Cardiac septum (tissue), 1 donor: ENCODE results near the gene FCRLA. TPM values are rescaled to one million over a fixed set of nuclear protein-coding genes. Genes with fewer than 3 reads are reported as not detected.
"Not testable (repeated sequence)": the region's sequence is repeated elsewhere in the genome, so short reads cannot be mapped to it uniquely, and the experiment has no call there.

Experiments
- DNase-seq: peaks from one replicate; pipeline ENCODE4 v3.0.0-alpha.2; 2020; ENCODE audit warnings: low spot score
- intact Hi-C: fragments of 100-400 bp; cut with DNase I; formaldehyde crosslinking; loops from one replicate; pipeline ENCODE4 v1.14.0; 2022
- total RNA-seq: library from RNA; stranded (reverse); fragmentation: NEBNext Ultra II Directional; extraction: Animal tissue kit (Norgen Biotek cat#: 25700); gene quantifications from one replicate; pipeline ENCODE4 v1.2.1, GENCODE V29; 2021
- donor health status: DM: no; HTN: no; CAD: no.

Gene FCRLA
- total RNA-seq, 1 donor from 2014 or later = 0.40 TPM

GRCh38 chr1:161702250-161702649 lies 4.8 kb upstream of the FCRLA start:
- DNase-seq = no peak

DNA sequence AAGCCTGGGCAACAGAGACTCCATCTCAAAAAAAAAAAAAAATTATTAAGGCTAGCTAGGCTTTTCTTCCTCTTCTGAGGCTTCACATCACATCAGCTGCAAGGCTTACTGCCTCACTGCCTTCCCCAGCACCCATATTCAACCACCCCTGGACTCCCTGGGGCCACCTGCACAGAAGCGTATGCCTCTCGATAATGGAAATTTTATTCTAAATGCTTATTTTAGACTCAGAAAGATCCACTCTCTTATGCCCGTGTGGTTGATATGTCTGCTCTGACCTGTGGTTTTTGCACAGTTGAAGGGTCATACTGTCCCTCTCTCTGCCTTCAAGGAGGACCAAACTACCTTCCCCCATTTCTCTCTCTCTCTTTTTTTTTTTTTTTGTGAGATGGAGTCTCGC lies 1.5 kb upstream of the FCRLA start:
- intact Hi-C loops = no loop called here
- no peak for DNase-seq

More at GRCh38 chr1:161702250-161702649, 4.8 kb upstream of the FCRLA start:
- intact Hi-C loops = no loop called here

DNA sequence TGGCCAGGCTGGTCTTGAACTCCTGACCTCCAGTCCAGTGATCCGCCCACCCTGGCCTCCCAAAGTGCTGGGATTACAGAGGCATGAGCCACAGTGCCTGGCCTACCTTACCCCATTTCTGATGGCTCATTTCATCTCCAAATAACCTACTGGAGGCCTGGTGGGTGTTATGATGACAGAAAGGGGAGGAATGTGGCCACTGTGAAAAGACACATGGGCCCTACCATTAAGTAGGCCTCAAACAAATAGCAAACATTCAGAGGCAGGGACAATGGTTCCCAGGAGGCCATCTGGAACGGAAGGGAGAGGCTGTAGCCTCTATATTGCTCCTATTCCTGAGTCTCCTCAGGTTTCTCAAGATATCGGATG lies 932 bp upstream of the FCRLA start:
- intact Hi-C loops = no loop called here
- DNase-seq = no peak

DNA sequence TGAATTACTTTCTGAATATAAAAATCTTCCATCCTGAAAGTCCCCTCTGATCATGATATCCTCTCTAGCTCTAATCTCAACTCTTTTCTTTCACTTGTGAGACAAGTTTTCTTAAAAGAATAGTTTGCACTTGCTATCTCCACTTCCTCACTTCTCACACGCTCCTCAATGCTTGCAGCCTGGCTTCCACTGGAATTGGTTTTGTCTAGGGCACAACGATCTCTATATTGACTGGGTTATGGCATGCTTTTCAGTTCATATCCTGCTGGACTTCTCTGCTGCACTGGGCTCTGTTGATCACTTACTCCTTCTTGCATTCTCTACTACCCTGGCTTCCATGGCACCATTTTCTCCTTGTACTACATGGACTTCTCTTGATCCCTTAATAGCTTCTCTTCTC lies 474 bp downstream of the FCRLA start:
- DNase-seq = no peak
- intact Hi-C loops = no loop called here

GRCh38 chr1:161709373-161709772 lies 2.3 kb downstream of the FCRLA start:
- intact Hi-C loops = no loop called here
- no peak for DNase-seq

GRCh38 chr1:161710560-161710959 lies 3.5 kb downstream of the FCRLA start:
- no peak for DNase-seq
- intact Hi-C loops = no loop called here

GRCh38 chr1:161718559-161719324 lies 11.7 kb downstream of the FCRLA start:
- no peak for DNase-seq
- intact Hi-C loops = no loop called here

DNA sequence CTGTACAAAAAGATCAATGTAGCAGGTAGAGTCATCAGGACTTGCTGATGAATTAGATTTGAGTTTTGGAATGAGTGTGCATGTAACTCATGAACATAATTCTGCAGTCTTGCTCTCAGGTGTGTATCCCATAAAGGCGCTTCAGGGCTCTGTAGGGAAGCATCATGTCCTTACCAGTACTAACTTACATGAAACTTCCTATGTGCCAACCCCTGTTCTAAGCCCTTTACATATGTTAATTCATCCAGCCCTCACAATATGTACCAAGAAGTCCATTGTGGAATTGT lies 12.2 kb downstream of the FCRLA start:
- DNase-seq = no peak
- intact Hi-C loops = no loop called here

DNA sequence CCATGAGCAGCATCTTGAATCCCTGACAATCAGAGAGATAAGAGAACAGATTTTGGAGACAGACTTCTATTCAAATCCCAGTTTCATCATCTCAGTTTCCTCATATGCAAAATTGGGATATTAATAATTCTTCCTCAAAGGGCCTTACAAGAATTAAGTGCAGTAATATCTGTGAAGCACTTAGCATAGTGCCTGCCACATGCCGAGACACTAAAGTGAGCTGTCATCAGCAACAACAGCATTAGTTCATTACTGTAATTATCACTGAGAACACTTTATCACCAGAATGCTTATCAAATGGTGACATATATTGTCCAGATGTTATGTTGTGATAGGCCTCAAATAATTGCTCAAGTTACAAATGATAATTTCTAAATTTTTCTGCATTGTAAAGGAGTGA lies 13.4 kb downstream of the FCRLA start:
- DNase-seq = no peak
- intact Hi-C loops = no loop called here

DNA sequence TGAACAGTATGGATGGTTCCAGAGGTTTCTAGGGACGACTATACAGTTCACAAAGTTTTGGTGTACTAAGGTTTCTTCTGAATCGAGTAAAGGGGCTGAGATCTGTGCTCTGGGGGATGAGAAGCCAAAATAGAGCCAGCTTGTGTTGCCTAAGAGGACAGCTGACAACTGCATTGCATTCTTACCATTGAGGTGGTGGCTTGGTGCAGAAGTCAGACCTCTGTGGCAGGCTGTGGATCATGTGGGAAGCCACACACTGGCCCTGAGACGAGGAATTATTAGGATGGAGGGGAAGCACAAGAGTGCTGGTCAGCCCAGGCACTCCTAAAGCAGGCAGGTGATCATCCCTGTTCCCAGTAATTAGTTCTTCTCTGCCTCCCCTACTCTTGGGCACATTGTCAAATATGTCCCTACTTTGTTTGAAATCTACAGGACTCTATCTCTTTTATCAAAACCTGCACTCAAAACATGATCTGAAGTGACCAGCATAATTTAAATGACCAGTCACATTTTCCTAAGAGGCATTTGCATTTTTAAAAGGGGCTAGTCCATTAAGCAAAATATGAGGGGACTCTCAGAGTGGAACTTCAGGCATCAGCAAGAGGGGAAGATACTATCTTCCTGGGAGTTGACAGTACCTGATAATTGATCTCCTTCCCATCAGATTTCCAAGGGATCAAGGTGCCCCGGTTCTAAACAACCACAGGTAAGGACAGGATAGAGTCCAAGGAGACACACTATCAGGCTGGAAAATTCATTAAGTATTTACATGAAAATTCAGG lies 14.1 kb downstream of the FCRLA start, which contains the start of gene FCRLB:
FCRLB (plus strand) TSS at position 589 of the 782 bp plus-strand sequence. CDS start 1,129 bp downstream, outside the sequence.
- no peak for DNase-seq

DNA sequence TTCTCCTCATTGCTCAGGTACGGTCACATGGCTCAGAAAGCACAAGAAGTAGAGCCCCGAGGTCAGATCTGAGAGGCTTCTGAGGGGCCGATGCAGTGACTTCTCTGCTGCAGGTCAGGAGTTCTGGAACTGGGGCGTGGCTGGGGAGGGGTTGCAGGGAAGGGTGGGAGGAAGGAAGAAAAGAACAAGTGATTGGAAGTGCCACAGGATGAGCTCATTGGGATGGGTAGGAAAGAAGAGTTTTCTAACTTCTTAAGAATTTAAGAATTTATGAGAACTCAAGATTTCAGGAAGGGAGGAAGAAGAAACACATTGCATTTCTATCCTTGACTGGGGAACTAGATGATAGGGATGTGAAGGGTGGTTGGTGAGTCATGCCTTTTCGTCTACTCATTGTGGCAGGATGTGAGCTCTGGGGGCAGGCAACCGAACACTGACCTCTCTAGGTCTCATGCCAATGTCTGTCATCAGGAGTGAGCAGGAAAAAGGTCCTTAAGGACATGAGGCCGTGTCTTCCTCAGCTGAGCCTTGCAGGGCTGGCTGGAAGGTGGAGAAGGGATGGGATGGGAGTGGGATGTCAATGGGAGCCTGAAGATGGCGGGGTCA lies 14.8 kb downstream of the FCRLA start:
- DNase-seq = no peak
- intact Hi-C loops = no loop called here

More for the DNA sequence above, 14.1 kb downstream of the FCRLA start, which contains the start of gene FCRLB:
- intact Hi-C loops = no loop called here

- intact Hi-C loops = no loop called here
- DNase-seq = no peak
These were observed 15.4 kb downstream of the FCRLA start for GRCh38 chr1:161722406-161722805.

GRCh38 chr1:161723459-161724141 lies 16.6 kb downstream of the FCRLA start:
- intact Hi-C loops = no loop called here

DNA sequence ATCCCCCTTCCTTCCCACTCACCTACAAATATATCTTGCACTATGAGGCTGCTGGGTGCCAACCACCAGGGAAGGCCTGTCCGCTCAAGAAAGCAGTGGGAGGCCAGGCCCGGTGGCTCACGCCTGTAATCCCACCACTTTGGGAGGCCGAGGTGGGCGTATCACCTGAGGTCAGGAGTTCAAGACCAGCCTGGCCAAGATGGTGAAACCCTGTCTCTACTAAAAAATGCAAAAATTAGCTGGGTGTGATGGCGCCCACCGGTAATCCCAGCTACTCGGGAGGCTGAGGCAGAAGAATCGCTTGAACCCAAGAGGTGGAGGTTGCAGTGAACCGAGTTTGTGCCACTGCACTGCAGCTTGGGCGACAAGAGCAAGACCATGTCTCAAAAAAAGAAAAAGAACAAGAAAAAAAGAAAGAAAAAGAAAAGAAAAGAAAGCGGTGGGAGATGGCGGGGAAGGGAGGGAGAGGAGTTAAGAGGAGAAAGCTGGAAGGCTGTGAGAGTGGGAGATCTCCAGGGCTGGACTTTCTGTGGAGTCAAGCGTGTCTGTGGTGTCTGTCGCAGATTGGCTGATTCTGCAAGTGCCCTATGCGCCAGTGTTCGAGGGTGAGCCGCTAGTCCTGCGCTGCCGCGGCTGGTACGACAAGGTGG lies 18.4 kb downstream of the FCRLA start:
- intact Hi-C loops = loop anchor here (5.0 kb wide), 1 partner anchor 528 kb away; the partner anchor contains the start of gene ADAMTS4
- DNase-seq = not testable (repeated sequence)

More at GRCh38 chr1:161723459-161724141, 16.6 kb downstream of the FCRLA start:
- DNase-seq = no peak

DNA sequence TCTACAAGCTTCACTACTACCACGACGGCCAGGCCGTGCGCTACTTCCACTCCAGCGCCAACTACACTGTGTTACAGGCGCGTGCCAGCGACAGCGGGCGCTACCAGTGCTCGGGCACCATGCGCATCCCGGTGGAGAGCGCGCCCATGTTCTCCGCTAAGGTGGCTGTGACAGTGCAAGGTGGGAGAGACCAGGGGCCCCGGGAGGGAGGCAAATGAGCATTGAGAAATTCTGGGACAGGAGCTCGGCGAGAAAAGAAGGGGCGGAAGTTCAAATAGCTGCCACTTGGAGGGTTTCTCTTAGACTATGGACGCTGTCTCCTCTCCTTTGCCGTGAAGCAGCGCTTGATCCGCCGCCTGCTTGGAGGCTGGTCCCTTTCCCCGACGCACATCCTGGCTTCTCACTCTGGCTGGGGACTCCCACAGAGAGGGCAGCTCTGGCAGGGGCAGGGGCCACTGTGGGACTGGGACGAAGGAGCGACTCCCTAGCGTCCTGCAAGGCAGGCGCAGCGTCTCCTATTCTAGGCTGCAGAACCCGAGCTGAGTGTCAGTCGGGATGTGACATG lies 19.0 kb downstream of the FCRLA start:
- peak; percentile 82 for DNase-seq
- intact Hi-C loops = loop anchor here (2.0 to 5.0 kb wide), 2 partner anchors 39 to 529 kb away; partner anchors contain the start of gene ADAMTS4

- peak; percentile 90 for DNase-seq
These were observed 19.6 kb downstream of the FCRLA start for GRCh38 chr1:161726473-161727255.

GRCh38 chr1:161727256-161727924 lies 20.4 kb downstream of the FCRLA start:
- intact Hi-C loops = loop anchor here (2.0 to 5.0 kb wide), 2 partner anchors 37 to 530 kb away; partner anchors contain the start of gene ADAMTS4

More at GRCh38 chr1:161726473-161727255, 19.6 kb downstream of the FCRLA start:
- intact Hi-C loops = loop anchor here (2.0 to 5.0 kb wide), 2 partner anchors 38 to 529 kb away; partner anchors contain the start of gene ADAMTS4

More at GRCh38 chr1:161727256-161727924, 20.4 kb downstream of the FCRLA start:
- no peak for DNase-seq
